Measurements from ENCODE around the gene OR1D5. TPM values are rescaled to one million over a fixed set of nuclear protein-coding genes. Genes with fewer than 3 reads are reported as not detected.
"Not testable (repeated sequence)": the region's sequence is repeated elsewhere in the genome, so short reads cannot be mapped to it uniquely, and the experiment has no call there.

The OR1D5 gene
- not detected for total RNA-seq

GRCh38 chr17:3063507-3063906, at the start of gene OR1D5:
Gene OR1D5, minus strand, starts transcription at chr17:3063607. Its CDS starts 0 bp downstream, at chr17:3063607.
- H3K36me3 Mint-ChIP-seq; ATAC-seq; DNase-seq (ENCODE audit: low spot score in 2 of 2); H3K27ac Mint-ChIP-seq; H3K9me3 Mint-ChIP-seq: not testable (repeated sequence)

GRCh38 chr17:3104322-3104721, 40.9 kb upstream of the OR1D5 start, which contains the start of gene OR1D2:
Gene OR1D2, minus strand, starts transcription at chr17:3104422. Its CDS starts 11,426 bp downstream, at chr17:3092996.
- ATAC-seq (no peak), DNase-seq (ENCODE audit: low spot score in 2 of 2) (no peak)
- Mint-ChIP-seq H3K9me3 (peaks cover 17 to 19% of the 10 kb centered on the region in 2 donors), H3K27ac (no peak within 1 kb of the TSS), H3K36me3 (peaks cover 0 to 18% of the 10 kb centered on the region in 2 donors)

GRCh38 chr17:3073850-3074249, 10.4 kb upstream of the OR1D5 start:
- DNase-seq (ENCODE audit: low spot score in 2 of 2): not testable (repeated sequence)

GRCh38 chr17:3065192-3065591, 1.8 kb upstream of the OR1D5 start:
- DNase-seq (ENCODE audit: low spot score in 2 of 2); H3K9me3 Mint-ChIP-seq; H3K27ac Mint-ChIP-seq; H3K36me3 Mint-ChIP-seq; ATAC-seq: not testable (repeated sequence)

More at GRCh38 chr17:3073850-3074249, 10.4 kb upstream of the OR1D5 start:
- H3K9me3 Mint-ChIP-seq, ATAC-seq, H3K27ac Mint-ChIP-seq, H3K36me3 Mint-ChIP-seq: not testable (repeated sequence)

GRCh38 chr17:3062824-3063377, 506 bp downstream of the OR1D5 start:
- not testable (repeated sequence) for H3K9me3 Mint-ChIP-seq; H3K36me3 Mint-ChIP-seq; H3K27ac Mint-ChIP-seq; ATAC-seq; DNase-seq (ENCODE audit: low spot score in 2 of 2)

GRCh38 chr17:3054868-3055267, 8.5 kb downstream of the OR1D5 start:
- not testable (repeated sequence) for H3K9me3 Mint-ChIP-seq; DNase-seq (ENCODE audit: low spot score in 2 of 2); H3K36me3 Mint-ChIP-seq; ATAC-seq; H3K27ac Mint-ChIP-seq

GRCh38 chr17:3049705-3050295, 13.6 kb downstream of the OR1D5 start:
- Mint-ChIP-seq H3K36me3 (no peaks in the 10 kb centered on the region), H3K27ac (no peak overlapping the region), H3K9me3 (no peaks in the 10 kb centered on the region)
- ATAC-seq (no peak), DNase-seq (ENCODE audit: low spot score in 2 of 2) (peak in 1 of 2 donors; percentile 40)

- peaks cover 6% of the 10 kb centered on the region in 2 donors for H3K9me3 Mint-ChIP-seq
- H3K27ac Mint-ChIP-seq: peak overlapping the region; percentile 77 to 84
- peak; percentile 93 to 95 for DNase-seq (ENCODE audit: low spot score in 2 of 2)
- ATAC-seq: peak; percentile 98 to 99
- H3K36me3 Mint-ChIP-seq: peaks cover 5 to 8% of the 10 kb centered on the region in 2 donors
Measured at GRCh38 chr17:3048727-3049471, 14.5 kb downstream of the OR1D5 start.

GRCh38 chr17:3046753-3047152, 16.7 kb downstream of the OR1D5 start:
- peaks cover 9 to 14% of the 10 kb centered on the region in 2 donors for H3K9me3 Mint-ChIP-seq
- ATAC-seq: no peak
- no peak for DNase-seq (ENCODE audit: low spot score in 2 of 2)
- no peak overlapping the region for H3K27ac Mint-ChIP-seq
- H3K36me3 Mint-ChIP-seq: peaks cover 5 to 14% of the 10 kb centered on the region in 2 donors

- DNase-seq (ENCODE audit: low spot score in 2 of 2) (peak in 1 of 2 donors; percentile 31), ATAC-seq (no peak)
- H3K9me3 Mint-ChIP-seq: peaks cover 9 to 14% of the 10 kb centered on the region in 2 donors
- H3K27ac Mint-ChIP-seq: no peak overlapping the region
- H3K36me3 Mint-ChIP-seq: peaks cover 5 to 14% of the 10 kb centered on the region in 2 donors
Measured at GRCh38 chr17:3043737-3044365, 19.6 kb downstream of the OR1D5 start.

GRCh38 chr17:3040882-3041281, 22.5 kb downstream of the OR1D5 start:
- H3K9me3 Mint-ChIP-seq: peaks cover 9 to 14% of the 10 kb centered on the region in 2 donors
- peaks cover 5 to 14% of the 10 kb centered on the region in 2 donors for H3K36me3 Mint-ChIP-seq
- DNase-seq (ENCODE audit: low spot score in 2 of 2) (no peak), ATAC-seq (no peak)
- no peak overlapping the region for H3K27ac Mint-ChIP-seq

GRCh38 chr17:3039736-3040135, 23.7 kb downstream of the OR1D5 start:
- Mint-ChIP-seq H3K36me3 (peaks cover 5 to 14% of the 10 kb centered on the region in 2 donors), H3K27ac (no peak overlapping the region), H3K9me3 (peaks cover 9 to 14% of the 10 kb centered on the region in 2 donors)
- no peak for DNase-seq (ENCODE audit: low spot score in 2 of 2)
- no peak for ATAC-seq

- DNase-seq (ENCODE audit: low spot score in 2 of 2) (peak in 1 of 2 donors; percentile 31), ATAC-seq (no peak)
- H3K36me3 Mint-ChIP-seq: peaks cover 0 to 6% of the 10 kb centered on the region in 2 donors
- H3K27ac Mint-ChIP-seq: no peak overlapping the region
- H3K9me3 Mint-ChIP-seq: peaks cover 3 to 8% of the 10 kb centered on the region in 2 donors
Measured at GRCh38 chr17:3038941-3039340, 24.5 kb downstream of the OR1D5 start.

GRCh38 chr17:3037259-3037658, 26.1 kb downstream of the OR1D5 start:
- no peak for ATAC-seq
- no peaks in the 10 kb centered on the region for H3K36me3 Mint-ChIP-seq
- peak in 1 of 2 donors; percentile 7 for DNase-seq (ENCODE audit: low spot score in 2 of 2)
- H3K9me3 Mint-ChIP-seq: peaks cover 0 to 4% of the 10 kb centered on the region in 2 donors
- H3K27ac Mint-ChIP-seq: no peak overlapping the region

- H3K36me3 Mint-ChIP-seq: no peaks in the 10 kb centered on the region
- H3K27ac Mint-ChIP-seq: no peak overlapping the region
- no peaks in the 10 kb centered on the region for H3K9me3 Mint-ChIP-seq
- ATAC-seq (no peak), DNase-seq (ENCODE audit: low spot score in 2 of 2) (peak in 1 of 2 donors; percentile 3)
Measured at GRCh38 chr17:3036800-3037199, 26.6 kb downstream of the OR1D5 start.

- DNase-seq (ENCODE audit: low spot score in 2 of 2) (peak in 1 of 2 donors; percentile 13), ATAC-seq (no peak)
- Mint-ChIP-seq H3K9me3 (no peaks in the 10 kb centered on the region), H3K27ac (no peak overlapping the region), H3K36me3 (no peaks in the 10 kb centered on the region)
Measured at GRCh38 chr17:3035968-3036280, 27.5 kb downstream of the OR1D5 start.

Data from activated naive CD4-positive, alpha-beta T cell treated with anti-CD3 and anti-CD28 coated beads, Interleukin-2, amount 50 U/mL, for 72 hours (primary cell).